Trophoblast cell (in vitro differentiated cells and primary cell): ENCODE results near the gene AQP12A.

Experiments used
- DNase-seq, 2 donors: peaks; one replicate each; pipeline ENCODE4 v3.0.0-alpha.2; 2016
- H2AFZ ChIP-seq: 2 replicates; pipeline ENCODE4 v1.6.1; 2013; ENCODE audit warnings: low read length, moderate library complexity, mild to moderate bottlenecking; ENCODE audit not compliant: insufficient read depth, poor library complexity
- H2AK5ac ChIP-seq: 2 replicates; pipeline ENCODE4 v1.6.1; 2013; ENCODE audit warnings: mild to moderate bottlenecking, low read length
- H2BK120ac ChIP-seq: 2 replicates; pipeline ENCODE4 v1.6.1; 2013; ENCODE audit warnings: low read length, mild to moderate bottlenecking, moderate library complexity; ENCODE audit not compliant: insufficient read depth, poor library complexity
- H2BK12ac ChIP-seq: 2 replicates; pipeline ENCODE4 v1.6.1; 2013; ENCODE audit warnings: mild to moderate bottlenecking, low read length, moderate library complexity
- H2BK5ac ChIP-seq: 2 replicates; pipeline ENCODE4 v1.6.1; 2013; ENCODE audit warnings: low read length, low read depth, moderate library complexity, mild to moderate bottlenecking; ENCODE audit not compliant: poor library complexity
- H3K14ac ChIP-seq: 2 replicates; pipeline ENCODE4 v1.6.1; 2013; ENCODE audit warnings: mild to moderate bottlenecking, low read length
- H3K18ac ChIP-seq: 2 replicates; pipeline ENCODE4 v1.6.1; 2013; ENCODE audit warnings: mild to moderate bottlenecking, low read length
- H3K23ac ChIP-seq: 2 replicates; pipeline ENCODE4 v1.6.1; 2013; ENCODE audit warnings: low read length
- H3K27ac ChIP-seq: 2 replicates; pipeline ENCODE4 v1.5.1; 2013; ENCODE audit warnings: low read depth, mild to moderate bottlenecking, inconsistent platforms, low read length, moderate library complexity
- H3K27me3 ChIP-seq: 2 replicates; pipeline ENCODE4 v1.6.1; 2013; ENCODE audit warnings: inconsistent platforms, mild to moderate bottlenecking, low read length, moderate library complexity; ENCODE audit not compliant: insufficient read depth
- H3K36me3 ChIP-seq, 2 experiments: 1 replicate in 1 of 2; 2 replicates in 1 of 2; pipeline ENCODE4 v1.6.1; 2013; ENCODE audit warnings: low read length in 2 of 2, mild to moderate bottlenecking in 2 of 2, moderate library complexity in 1 of 2; ENCODE audit not compliant: insufficient read depth in 2 of 2, control insufficient read depth in 1 of 2
- H3K4ac ChIP-seq: 2 replicates; pipeline ENCODE4 v1.6.1; 2013; ENCODE audit warnings: low read depth, mild to moderate bottlenecking, low read length, moderate library complexity
- H3K4me1 ChIP-seq, 2 experiments: 1 replicate in 1 of 2; 2 replicates in 1 of 2; pipeline ENCODE4 v1.6.1; 2013; ENCODE audit warnings: low read length in 2 of 2, mild to moderate bottlenecking in 2 of 2, moderate library complexity in 1 of 2; ENCODE audit not compliant: insufficient read depth in 2 of 2, control insufficient read depth in 1 of 2
- H3K4me2 ChIP-seq: 2 replicates; pipeline ENCODE4 v1.6.1; 2013; ENCODE audit warnings: inconsistent platforms, mild to moderate bottlenecking, low read length, moderate library complexity
- H3K4me3 ChIP-seq: 2 replicates; pipeline ENCODE4 v1.5.1; 2013; ENCODE audit warnings: mild to moderate bottlenecking, low read depth, low read length, inconsistent platforms
- H3K79me1 ChIP-seq: one replicate; pipeline ENCODE4 v1.6.1; 2013; ENCODE audit warnings: low read length
- H3K79me2 ChIP-seq: 2 replicates; pipeline ENCODE4 v1.6.1; 2013; ENCODE audit warnings: low read length, mild to moderate bottlenecking; ENCODE audit not compliant: control insufficient read depth, insufficient read depth, poor library complexity
- H3K9ac ChIP-seq: 2 replicates; pipeline ENCODE4 v1.6.1; 2013; ENCODE audit warnings: mild to moderate bottlenecking, low read length
- H3K9me3 ChIP-seq: 2 replicates; pipeline ENCODE4 v1.6.1; 2013; ENCODE audit warnings: low read depth, mild to moderate bottlenecking, control low read depth, inconsistent platforms, low read length; ENCODE audit not compliant: insufficient read depth
- H4K12ac ChIP-seq: 2 replicates; pipeline ENCODE4 v1.6.1; 2013; ENCODE audit warnings: low read depth, mild to moderate bottlenecking, low read length, moderate library complexity
- H4K8ac ChIP-seq: 2 replicates; pipeline ENCODE4 v1.6.1; 2013; ENCODE audit warnings: low read depth, mild to moderate bottlenecking, low read length, moderate library complexity
- H4K91ac ChIP-seq: one replicate; pipeline ENCODE4 v1.6.1; 2013; ENCODE audit warnings: low read depth, mild to moderate bottlenecking, low read length, moderate library complexity
- WGBS: extraction: QIAGEN DNeasy Blood & Tissue Kit; methylation state at CpG from one replicate; pipeline ENCODE4 v1.1.7; 2013; ENCODE audit warnings: missing lambda C conversion rate; ENCODE audit not compliant: insufficient read length, insufficient coverage; ENCODE audit errors: extremely low coverage; 5-methylcytosine and 5-hydroxymethylcytosine counted together

AQP12A gene

DNA sequence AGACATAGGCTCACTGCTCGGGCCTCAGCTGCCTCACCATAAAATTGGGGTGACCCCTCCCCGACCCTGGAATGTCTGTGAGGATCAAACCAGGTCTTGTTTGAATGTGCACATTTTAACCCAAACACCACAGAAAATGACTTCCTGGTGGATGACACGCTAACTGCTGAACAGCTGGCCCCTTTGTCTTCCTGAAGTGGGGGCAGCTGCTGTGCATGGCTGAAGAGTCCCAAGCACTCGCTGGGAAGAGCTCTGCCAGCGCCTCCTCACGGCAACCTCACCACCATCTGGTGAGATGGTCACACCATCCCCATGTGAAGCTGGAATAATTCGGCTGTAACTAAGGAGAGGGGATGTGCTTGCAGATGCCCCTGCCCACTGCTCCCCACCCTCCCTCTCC is 34.0 kb downstream of the AQP12A start:
- DNase-seq: no peak
- H4K12ac ChIP-seq: no peak overlapping the region
- no peak overlapping the region for H4K91ac ChIP-seq
- no peak overlapping the region for H2BK120ac ChIP-seq
- H3K4ac ChIP-seq: no peak overlapping the region
- no peak overlapping the region for H3K14ac ChIP-seq
- H3K36me3 ChIP-seq: no peaks in the 10 kb centered on the region
- no peak overlapping the region for H3K9ac ChIP-seq
- H3K4me3 ChIP-seq: no peak overlapping the region
- H4K8ac ChIP-seq: no peak overlapping the region
- no peak overlapping the region for H3K23ac ChIP-seq
- peaks cover 6% of the 10 kb centered on the region for H3K9me3 ChIP-seq
- H2AFZ ChIP-seq: no peak overlapping the region
- H3K27ac ChIP-seq: no peak overlapping the region
- H3K4me1 ChIP-seq: peaks cover 0 to 3% of the 10 kb centered on the region in 2 experiments
- H2BK5ac ChIP-seq: no peak overlapping the region
- WGBS: no CpG with 5 or more reads among the region's 7 CpGs
- H3K79me1 ChIP-seq: no peaks in the 10 kb centered on the region
- H2AK5ac ChIP-seq: no peak overlapping the region
- H3K4me2 ChIP-seq: no peak overlapping the region
- no peak overlapping the region for H2BK12ac ChIP-seq
- H3K79me2 ChIP-seq: no peaks in the 10 kb centered on the region
- no peaks in the 10 kb centered on the region for H3K27me3 ChIP-seq
- no peak overlapping the region for H3K18ac ChIP-seq

DNA sequence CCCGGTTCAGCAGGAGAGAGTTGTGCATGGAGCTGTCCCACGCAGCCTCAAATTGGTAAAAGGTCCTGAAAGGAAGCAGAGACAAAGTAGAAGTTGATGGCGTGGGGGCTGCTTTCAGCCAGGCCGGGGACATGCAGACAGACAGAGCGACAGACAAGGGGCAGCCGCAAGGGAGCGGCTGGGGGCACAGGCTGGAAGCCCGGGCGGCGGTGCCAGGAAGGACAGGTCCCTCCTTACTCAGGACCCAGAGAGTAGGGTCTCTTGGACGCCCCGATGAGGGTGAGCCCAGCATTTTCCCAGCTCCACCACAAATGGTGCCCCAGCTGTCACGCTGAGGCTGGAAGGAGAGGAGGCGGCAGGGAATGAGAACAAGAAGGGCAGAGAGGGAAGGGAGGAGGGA is 35.2 kb downstream of the AQP12A start:
- H2BK120ac ChIP-seq: no peak overlapping the region
- no peak overlapping the region for H4K12ac ChIP-seq
- H3K9me3 ChIP-seq: peaks cover 6% of the 10 kb centered on the region
- H3K18ac ChIP-seq: no peak overlapping the region
- H3K27me3 ChIP-seq: no peaks in the 10 kb centered on the region
- H3K4me1 ChIP-seq: peaks cover 6% of the 10 kb centered on the region in 2 experiments
- no peaks in the 10 kb centered on the region for H3K79me2 ChIP-seq
- no peaks in the 10 kb centered on the region for H3K36me3 ChIP-seq
- WGBS: no CpG with 5 or more reads among the region's 14 CpGs
- H4K8ac ChIP-seq: no peak overlapping the region
- no peak overlapping the region for H3K4ac ChIP-seq
- H3K27ac ChIP-seq: no peak overlapping the region
- no peak overlapping the region for H2AFZ ChIP-seq
- no peak overlapping the region for H3K4me3 ChIP-seq
- no peak overlapping the region for H2BK12ac ChIP-seq
- no peak overlapping the region for H2AK5ac ChIP-seq
- H3K23ac ChIP-seq: no peak overlapping the region
- H3K9ac ChIP-seq: no peak overlapping the region
- H3K4me2 ChIP-seq: no peak overlapping the region
- no peak overlapping the region for H3K14ac ChIP-seq
- H2BK5ac ChIP-seq: no peak overlapping the region
- H4K91ac ChIP-seq: no peak overlapping the region
- H3K79me1 ChIP-seq: no peaks in the 10 kb centered on the region
- DNase-seq: no peak

DNA sequence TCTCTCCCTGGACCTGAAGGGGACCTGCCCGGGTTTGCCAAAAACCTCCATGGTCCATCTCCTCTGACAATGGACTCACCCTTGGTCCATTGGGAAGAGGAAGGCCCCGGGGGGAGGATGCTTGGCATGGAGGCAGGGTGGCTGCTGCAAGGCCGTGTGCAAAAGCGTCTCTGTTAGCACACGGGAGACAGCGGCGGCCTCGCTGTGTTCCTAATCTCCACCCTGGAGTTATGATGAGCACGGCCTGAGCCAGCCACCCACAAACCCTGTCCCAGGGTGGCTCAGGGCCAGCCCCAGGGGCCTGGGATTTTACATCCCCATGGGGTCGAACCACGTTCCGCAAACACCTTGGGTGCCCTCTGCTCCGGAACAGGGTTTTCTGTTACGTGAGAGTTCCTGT is 35.8 kb downstream of the AQP12A start:
- no peak overlapping the region for H4K12ac ChIP-seq
- H4K8ac ChIP-seq: no peak overlapping the region
- no peak for DNase-seq
- H3K18ac ChIP-seq: no peak overlapping the region
- no peaks in the 10 kb centered on the region for H3K79me2 ChIP-seq
- H2BK120ac ChIP-seq: no peak overlapping the region
- H3K4ac ChIP-seq: no peak overlapping the region
- H3K4me2 ChIP-seq: no peak overlapping the region
- no peak overlapping the region for H3K4me3 ChIP-seq
- no peak overlapping the region for H3K9ac ChIP-seq
- H2BK12ac ChIP-seq: no peak overlapping the region
- no peak overlapping the region for H4K91ac ChIP-seq
- H3K79me1 ChIP-seq: no peaks in the 10 kb centered on the region
- H3K4me1 ChIP-seq: peaks cover 6% of the 10 kb centered on the region in 2 experiments
- no peak overlapping the region for H2BK5ac ChIP-seq
- no peak overlapping the region for H3K27ac ChIP-seq
- WGBS: no CpG with 5 or more reads among the region's 14 CpGs
- no peak overlapping the region for H3K23ac ChIP-seq
- no peaks in the 10 kb centered on the region for H3K36me3 ChIP-seq
- H2AFZ ChIP-seq: no peak overlapping the region
- no peak overlapping the region for H3K14ac ChIP-seq
- H2AK5ac ChIP-seq: no peak overlapping the region
- H3K9me3 ChIP-seq: peaks cover 6% of the 10 kb centered on the region
- H3K27me3 ChIP-seq: no peaks in the 10 kb centered on the region

DNA sequence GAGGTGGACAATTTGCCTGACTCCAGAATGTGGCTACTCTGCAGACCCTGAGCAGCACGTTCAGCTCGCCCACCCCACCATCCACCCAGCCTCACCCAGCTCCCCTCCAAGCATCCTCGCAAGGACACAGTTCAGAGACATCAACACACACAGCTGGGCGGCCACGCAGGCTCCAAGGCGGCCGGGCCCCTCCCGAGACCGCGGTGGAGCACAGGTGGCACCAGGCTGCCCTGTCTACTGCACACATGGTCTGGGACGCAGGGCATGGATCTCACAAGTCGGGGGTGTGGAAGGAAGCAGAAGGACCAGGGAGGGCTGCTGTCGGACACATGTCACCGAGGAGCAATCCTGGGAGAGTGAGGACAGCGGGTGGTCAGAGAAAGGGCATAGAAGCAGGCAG is 36.2 kb downstream of the AQP12A start:
- Histone ChIP-seq H3K36me3 (no peaks in the 10 kb centered on the region), H2AFZ (no peak overlapping the region), H3K27ac (no peak overlapping the region), H4K8ac (no peak overlapping the region), H4K12ac (no peak overlapping the region), H4K91ac (no peak overlapping the region), H2BK120ac (no peak overlapping the region), H3K9me3 (peaks cover 6% of the 10 kb centered on the region), H2BK5ac (no peak overlapping the region), H3K79me2 (no peaks in the 10 kb centered on the region), H3K79me1 (no peaks in the 10 kb centered on the region), H2AK5ac (no peak overlapping the region), H3K4ac (no peak overlapping the region), H3K14ac (no peak overlapping the region), H2BK12ac (no peak overlapping the region), H3K4me2 (no peak overlapping the region), H3K4me3 (no peak overlapping the region), H3K27me3 (no peaks in the 10 kb centered on the region), H3K23ac (no peak overlapping the region), H3K9ac (no peak overlapping the region), H3K18ac (no peak overlapping the region), H3K4me1 (peaks cover 6% of the 10 kb centered on the region in 2 experiments)
- WGBS: no CpG with 5 or more reads among the region's 15 CpGs
- DNase-seq: no peak
